HEK293 (cell line): ENCODE data around the gene CEP170B.
A peak's percentile ranks its signal among the peaks of the same experiment; 100 is the strongest.

Experiments used
- CTCF ChIA-PET: fragments of 350-600 bp; formaldehyde crosslinking; extraction: SDS; loops from one replicate; lab custom pipeline; 2021; ENCODE audit warnings: antibody characterized with exemption; lab: Yijun Ruan, JAX
- POLR2A ChIA-PET: fragments of 300-600 bp; formaldehyde crosslinking; extraction: SDS; loops from one replicate; lab custom pipeline; 2020; ENCODE audit warnings: antibody characterized with exemption, inconsistent platforms; lab: Yijun Ruan, JAX
- H3K27ac ChIP-seq: fragments of 200-500 bp; sonication (Bioruptor generic); 2 replicates; pipeline ENCODE4 v1.5.1; 2014; ENCODE audit warnings: low read depth, low read length, control low read depth, inconsistent platforms; ENCODE audit errors: extremely low read depth
- H3K36me3 ChIP-seq, 2 experiments: fragments of 200-500 bp in 1 of 2; sonication (Bioruptor generic) in 1 of 2; 1 replicate in 1 of 2; 2 replicates in 1 of 2; pipeline ENCODE4 v1.5.1; 2014 to 2017; ENCODE audit warnings: inconsistent platforms in 2 of 2, low read length in 2 of 2; ENCODE audit not compliant: control insufficient read depth in 2 of 2, insufficient read depth in 1 of 2
- H3K4me1 ChIP-seq: fragments of 200-500 bp; sonication (Bioruptor generic); 2 replicates; pipeline ENCODE4 v1.5.1; 2014; ENCODE audit warnings: mild to moderate bottlenecking, low read length, inconsistent platforms; ENCODE audit not compliant: control insufficient read depth, insufficient read depth
- H3K4me3 ChIP-seq: 2 replicates; pipeline ENCODE4 v1.5.1; 2011; ENCODE audit warnings: low read depth, mild to moderate bottlenecking, control low read depth, low read length, moderate library complexity
- H3K9me3 ChIP-seq: fragments of 200-500 bp; sonication (Bioruptor generic); 2 replicates; pipeline ENCODE4 v1.5.1; 2014; ENCODE audit warnings: low read depth, low read length, inconsistent platforms; ENCODE audit not compliant: control insufficient read depth, insufficient read depth
- BCL11A ChIP-seq: fragments of 450-650 bp; formaldehyde crosslinking; IDR thresholded peaks from 2 replicates; pipeline ENCODE4 v1.5.1; 2016; ENCODE audit warnings: low read depth, missing biosample characterization, missing genetic modification characterization
- BCL11B ChIP-seq: fragments of 450-650 bp; formaldehyde crosslinking; IDR thresholded peaks from 2 replicates; pipeline ENCODE4 v1.5.1; 2016; ENCODE audit warnings: low read depth, missing biosample characterization, missing genetic modification characterization
- GLIS1 ChIP-seq: fragments of 450-650 bp; formaldehyde crosslinking; IDR thresholded peaks from 2 replicates; pipeline ENCODE4 v1.5.1; 2016; ENCODE audit warnings: missing biosample characterization, missing genetic modification characterization
- GLIS2 ChIP-seq: fragments of 450-650 bp; formaldehyde crosslinking; IDR thresholded peaks from 2 replicates; pipeline ENCODE4 v1.5.1; 2016; ENCODE audit warnings: missing biosample characterization, missing genetic modification characterization
- KLF1 ChIP-seq: fragments of 450-650 bp; formaldehyde crosslinking; IDR thresholded peaks from 2 replicates; pipeline ENCODE4 v1.5.1; 2016; ENCODE audit warnings: missing biosample characterization, missing genetic modification characterization
- KLF8 ChIP-seq: fragments of 450-650 bp; formaldehyde crosslinking; IDR thresholded peaks from 2 replicates; pipeline ENCODE4 v1.5.1; 2016; ENCODE audit warnings: missing biosample characterization, missing genetic modification characterization
- KLF9 ChIP-seq: fragments of 450-650 bp; formaldehyde crosslinking; IDR thresholded peaks from 2 replicates; pipeline ENCODE4 v1.5.1; 2016; ENCODE audit warnings: missing biosample characterization, missing genetic modification characterization, low read depth
- YY1 ChIP-seq: fragments of 450-650 bp; formaldehyde crosslinking; IDR thresholded peaks from 2 replicates; pipeline ENCODE4 v1.5.1; 2018; ENCODE audit warnings: missing biosample characterization, missing genetic modification characterization
- ZBTB1 ChIP-seq: fragments of 450-650 bp; formaldehyde crosslinking; IDR thresholded peaks from 2 replicates; pipeline ENCODE4 v1.5.1; 2016; ENCODE audit warnings: missing biosample characterization, missing genetic modification characterization
- ZBTB17 ChIP-seq: fragments of 450-650 bp; formaldehyde crosslinking; IDR thresholded peaks from 2 replicates; pipeline ENCODE4 v1.5.1; 2016; ENCODE audit warnings: missing biosample characterization, missing genetic modification characterization
- ZBTB26 ChIP-seq: fragments of 450-650 bp; formaldehyde crosslinking; optimal IDR thresholded peaks from 2 replicates; pipeline ENCODE3; 2016; ENCODE audit warnings: missing biosample characterization, mild to moderate bottlenecking, missing genetic modification characterization
- ZEB2 ChIP-seq: fragments of 450-650 bp; formaldehyde crosslinking; IDR thresholded peaks from 2 replicates; pipeline ENCODE4 v1.5.1; 2016; ENCODE audit warnings: missing biosample characterization, missing genetic modification characterization
- ZFHX2 ChIP-seq: fragments of 450-650 bp; formaldehyde crosslinking; conservative IDR thresholded peaks from 2 replicates; pipeline ENCODE4 v1.5.1; 2016; ENCODE audit warnings: missing biosample characterization, missing genetic modification characterization
- ZFP69B ChIP-seq: fragments of 450-650 bp; formaldehyde crosslinking; IDR thresholded peaks from 2 replicates; pipeline ENCODE4 v1.5.1; 2016; ENCODE audit warnings: missing biosample characterization, missing genetic modification characterization
- ZIC2 ChIP-seq: fragments of 450-650 bp; formaldehyde crosslinking; IDR thresholded peaks from 2 replicates; pipeline ENCODE4 v1.5.1; 2016; ENCODE audit warnings: missing biosample characterization, missing genetic modification characterization
- ZNF155 ChIP-seq: fragments of 450-650 bp; formaldehyde crosslinking; IDR thresholded peaks from 2 replicates; pipeline ENCODE4 v1.5.1; 2016; ENCODE audit warnings: missing biosample characterization, missing genetic modification characterization
- ZNF2 ChIP-seq: fragments of 450-650 bp; formaldehyde crosslinking; IDR thresholded peaks from 2 replicates; pipeline ENCODE4 v1.5.1; 2016; ENCODE audit warnings: missing biosample characterization, missing genetic modification characterization
- ZNF23 ChIP-seq: fragments of 450-650 bp; formaldehyde crosslinking; IDR thresholded peaks from 2 replicates; pipeline ENCODE4 v1.5.1; 2016; ENCODE audit warnings: missing biosample characterization, missing genetic modification characterization, borderline replicate concordance
- ZNF239 ChIP-seq: fragments of 450-650 bp; formaldehyde crosslinking; IDR thresholded peaks from 2 replicates; pipeline ENCODE4 v1.5.1; 2016; ENCODE audit warnings: missing biosample characterization, missing genetic modification characterization
- ZNF501 ChIP-seq: fragments of 450-650 bp; formaldehyde crosslinking; IDR thresholded peaks from 2 replicates; pipeline ENCODE4 v1.5.1; 2016; ENCODE audit warnings: missing biosample characterization, missing genetic modification characterization
- ZNF513 ChIP-seq: fragments of 450-650 bp; IDR thresholded peaks from 2 replicates; pipeline ENCODE4 v1.5.1; 2018; ENCODE audit warnings: missing biosample characterization, missing genetic modification characterization
- ZNF530 ChIP-seq: fragments of 450-650 bp; formaldehyde crosslinking; IDR thresholded peaks from 2 replicates; pipeline ENCODE4 v1.5.1; 2016; ENCODE audit warnings: low read depth, missing biosample characterization, missing genetic modification characterization
- ZNF600 ChIP-seq: fragments of 450-650 bp; formaldehyde crosslinking; IDR thresholded peaks from 2 replicates; pipeline ENCODE4 v1.5.1; 2016; ENCODE audit warnings: missing biosample characterization, missing genetic modification characterization
- ZNF777 ChIP-seq: fragments of 450-650 bp; formaldehyde crosslinking; IDR thresholded peaks from 2 replicates; pipeline ENCODE4 v1.5.1; 2017; ENCODE audit warnings: missing biosample characterization, missing genetic modification characterization, borderline replicate concordance
- TF ChIP-seq, protein P1 (sequence below): fragments of 450-650 bp; formaldehyde crosslinking; IDR thresholded peaks from 2 replicates; pipeline ENCODE4 v1.5.1; 2017; ENCODE audit warnings: missing biosample characterization, missing genetic modification characterization
- TF ChIP-seq, protein P2 (sequence below): fragments of 450-650 bp; formaldehyde crosslinking; IDR thresholded peaks from 2 replicates; pipeline ENCODE4 v1.5.1; 2016; ENCODE audit warnings: missing biosample characterization, missing genetic modification characterization

The CEP170B gene

DNA sequence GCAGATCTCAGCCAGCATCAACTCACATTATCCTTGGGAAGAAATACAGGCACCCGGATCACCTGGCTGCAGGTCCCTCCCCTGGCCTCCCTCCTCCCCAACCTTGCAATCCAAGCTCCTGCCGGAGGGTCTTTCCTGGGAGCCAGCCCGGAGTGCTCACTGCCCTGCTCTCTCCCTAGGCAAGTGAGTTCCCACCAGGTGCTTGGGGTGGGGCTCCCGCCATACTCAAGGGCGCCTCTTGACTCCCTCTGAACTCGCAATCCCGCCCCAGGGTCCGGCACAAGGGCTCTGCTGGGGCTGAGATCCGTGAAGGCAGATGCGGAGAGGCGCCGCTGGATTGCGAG lies 1.2 kb upstream of the CEP170B start:
- Histone ChIP-seq H3K4me1 (0 out of 2 replicates have a peak, but pooled peaks cover 8% of the 10 kb centered on the region), H3K36me3 (peaks cover 0 to 19% of the 10 kb centered on the region in 2 experiments; a peak in 1 of 3 replicates), H3K9me3 (no peaks in the 10 kb centered on the region), H3K27ac (no peak overlapping the region), H3K4me3 (no peak overlapping the region; the same call in 1 of the 2 replicates)
- POLR2A ChIA-PET = interaction anchor here (0.8 to 1.8 kb wide), 4 partner anchors 8 to 111 kb away, joined by 3 to 6 read pairs (median 4); partner anchors contain the start of gene SIVA1
- TF ChIP-seq ZBTB1 (tag by site-specific recombination) (no peak), KLF1 (tag by site-specific recombination) (peak; percentile 39; the same call in 1 of the 2 replicates), ZNF513 (tag by site-specific recombination) (no peak), KLF8 (tag by site-specific recombination) (0 out of 2 replicates have a peak, but pooled peaks have one; percentile 11), ZNF239 (tag by site-specific recombination) (no peak)
- CTCF ChIA-PET = interaction anchor here (0.6 to 1.8 kb wide), 4 partner anchors 37 to 681 kb away, joined by 3 to 4 read pairs (median 4); no protein-coding TSS in a partner anchor

- ChIA-PET CTCF (interaction anchor here (0.6 to 1.8 kb wide), 4 partner anchors 37 to 1272 kb away, joined by 3 to 4 read pairs (median 3); no protein-coding TSS in a partner anchor), POLR2A (interaction anchor here (0.8 to 1.8 kb wide), 4 partner anchors 8 to 112 kb away, joined by 3 to 6 read pairs (median 4); partner anchors contain the start of gene SIVA1)
- Histone ChIP-seq H3K36me3 (peaks cover 0 to 24% of the 10 kb centered on the region in 2 experiments; a peak in 1 of 3 replicates), H3K4me1 (0 out of 2 replicates have a peak, but pooled peaks cover 8% of the 10 kb centered on the region), H3K9me3 (no peaks in the 10 kb centered on the region), H3K27ac (no peak overlapping the region; the same call in 1 of the 2 replicates), H3K4me3 (peak overlapping the region; percentile 80)
- no peak for TF ChIP-seq ZNF530 (tag by site-specific recombination)
- peak; percentile 31; the same call in 1 of the 2 replicates for TF ChIP-seq ZFHX2 (tag by site-specific recombination)
- TF ChIP-seq ZNF2 (tag by site-specific recombination) = no peak
- TF ChIP-seq, protein P1, sequence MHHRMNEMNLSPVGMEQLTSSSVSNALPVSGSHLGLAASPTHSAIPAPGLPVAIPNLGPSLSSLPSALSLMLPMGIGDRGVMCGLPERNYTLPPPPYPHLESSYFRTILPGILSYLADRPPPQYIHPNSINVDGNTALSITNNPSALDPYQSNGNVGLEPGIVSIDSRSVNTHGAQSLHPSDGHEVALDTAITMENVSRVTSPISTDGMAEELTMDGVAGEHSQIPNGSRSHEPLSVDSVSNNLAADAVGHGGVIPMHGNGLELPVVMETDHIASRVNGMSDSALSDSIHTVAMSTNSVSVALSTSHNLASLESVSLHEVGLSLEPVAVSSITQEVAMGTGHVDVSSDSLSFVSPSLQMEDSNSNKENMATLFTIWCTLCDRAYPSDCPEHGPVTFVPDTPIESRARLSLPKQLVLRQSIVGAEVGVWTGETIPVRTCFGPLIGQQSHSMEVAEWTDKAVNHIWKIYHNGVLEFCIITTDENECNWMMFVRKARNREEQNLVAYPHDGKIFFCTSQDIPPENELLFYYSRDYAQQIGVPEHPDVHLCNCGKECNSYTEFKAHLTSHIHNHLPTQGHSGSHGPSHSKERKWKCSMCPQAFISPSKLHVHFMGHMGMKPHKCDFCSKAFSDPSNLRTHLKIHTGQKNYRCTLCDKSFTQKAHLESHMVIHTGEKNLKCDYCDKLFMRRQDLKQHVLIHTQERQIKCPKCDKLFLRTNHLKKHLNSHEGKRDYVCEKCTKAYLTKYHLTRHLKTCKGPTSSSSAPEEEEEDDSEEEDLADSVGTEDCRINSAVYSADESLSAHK (tag by site-specific recombination) = no peak
- TF ChIP-seq, protein P2, sequence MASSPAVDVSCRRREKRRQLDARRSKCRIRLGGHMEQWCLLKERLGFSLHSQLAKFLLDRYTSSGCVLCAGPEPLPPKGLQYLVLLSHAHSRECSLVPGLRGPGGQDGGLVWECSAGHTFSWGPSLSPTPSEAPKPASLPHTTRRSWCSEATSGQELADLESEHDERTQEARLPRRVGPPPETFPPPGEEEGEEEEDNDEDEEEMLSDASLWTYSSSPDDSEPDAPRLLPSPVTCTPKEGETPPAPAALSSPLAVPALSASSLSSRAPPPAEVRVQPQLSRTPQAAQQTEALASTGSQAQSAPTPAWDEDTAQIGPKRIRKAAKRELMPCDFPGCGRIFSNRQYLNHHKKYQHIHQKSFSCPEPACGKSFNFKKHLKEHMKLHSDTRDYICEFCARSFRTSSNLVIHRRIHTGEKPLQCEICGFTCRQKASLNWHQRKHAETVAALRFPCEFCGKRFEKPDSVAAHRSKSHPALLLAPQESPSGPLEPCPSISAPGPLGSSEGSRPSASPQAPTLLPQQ = no peak
- TF ChIP-seq ZNF600 = no peak
- no peak for TF ChIP-seq ZBTB17 (tag by site-specific recombination)
- 0 out of 2 replicates have a peak, but pooled peaks have one; percentile 16 for TF ChIP-seq ZEB2
- TF ChIP-seq GLIS2 = peak; percentile 59; the same call in 1 of the 2 replicates
- 0 out of 2 replicates have a peak, but pooled peaks have one; percentile 14 for TF ChIP-seq BCL11A (tag by site-specific recombination)
- peak; percentile 47; the same call in 1 of the 2 replicates for TF ChIP-seq KLF1 (tag by site-specific recombination)
- TF ChIP-seq GLIS1 (tag by site-specific recombination) = peak; percentile 44; the same call in 1 of the 2 replicates
- TF ChIP-seq ZNF23 = no peak
- TF ChIP-seq BCL11B = peak; percentile 58; the same call in 1 of the 2 replicates
- TF ChIP-seq KLF9 (tag by site-specific recombination) = peak; percentile 36; the same call in 1 of the 2 replicates
- no peak for TF ChIP-seq ZNF155 (tag by site-specific recombination)
- TF ChIP-seq ZIC2 = peak; percentile 37
- no peak for TF ChIP-seq YY1 (tag by site-specific recombination)
- no peak for TF ChIP-seq ZNF501 (tag by site-specific recombination)
- peak; percentile 61; the same call in 1 of the 2 replicates for TF ChIP-seq ZNF777
- no peak for TF ChIP-seq ZFP69B (tag by site-specific recombination)
- TF ChIP-seq ZBTB26 (tag by site-specific recombination) = peak; percentile 52
- TF ChIP-seq KLF8 (tag by site-specific recombination) = no peak
Observed at GRCh38 chr14:104864267-104865080, 594 bp upstream of the CEP170B start.
